ENCODE measurements around the gene ZKSCAN5. TPM values are rescaled to one million over a fixed set of nuclear protein-coding genes. Genes with fewer than 3 reads are reported as not detected.
A peak's percentile ranks its signal among the peaks of the same experiment; 100 is the strongest.
"Not testable (repeated sequence)": the region's sequence is repeated elsewhere in the genome, so short reads cannot be mapped to it uniquely, and the experiment has no call there.

ZKSCAN5 gene
- total RNA-seq, 2 experiments from 2014 or later = 12.0 to 12.2 TPM

GRCh38 chr7:99579956-99580777 lies 75.7 kb downstream of the ZKSCAN5 start:
- H3K27me3 Mint-ChIP-seq = peaks cover 2% of the 10 kb centered on the region
- H3K4me3 Mint-ChIP-seq = peak overlapping the region; percentile 76
- H3K4me1 Mint-ChIP-seq = peaks cover 20% of the 10 kb centered on the region
- no peaks in the 10 kb centered on the region for H3K9me3 Mint-ChIP-seq
- peaks cover 2% of the 10 kb centered on the region for H3K36me3 Mint-ChIP-seq (ENCODE audit: low read depth)
- DNase-seq = peak; percentile 34
- ChIA-PET CTCF (interaction anchor here (0.5 kb wide), 1 partner anchor 557 kb away, joined by 3 read pairs; no protein-coding TSS in a partner anchor), POLR2A (interaction anchor here (0.8 to 1.9 kb wide), 3 partner anchors 22 to 171 kb away, joined by 3 to 11 read pairs (median 4); partner anchors contain the start of genes BUD31, PDAP1, ZNF655 and ZSCAN25)
- H3K27ac Mint-ChIP-seq = no peak overlapping the region

DNA sequence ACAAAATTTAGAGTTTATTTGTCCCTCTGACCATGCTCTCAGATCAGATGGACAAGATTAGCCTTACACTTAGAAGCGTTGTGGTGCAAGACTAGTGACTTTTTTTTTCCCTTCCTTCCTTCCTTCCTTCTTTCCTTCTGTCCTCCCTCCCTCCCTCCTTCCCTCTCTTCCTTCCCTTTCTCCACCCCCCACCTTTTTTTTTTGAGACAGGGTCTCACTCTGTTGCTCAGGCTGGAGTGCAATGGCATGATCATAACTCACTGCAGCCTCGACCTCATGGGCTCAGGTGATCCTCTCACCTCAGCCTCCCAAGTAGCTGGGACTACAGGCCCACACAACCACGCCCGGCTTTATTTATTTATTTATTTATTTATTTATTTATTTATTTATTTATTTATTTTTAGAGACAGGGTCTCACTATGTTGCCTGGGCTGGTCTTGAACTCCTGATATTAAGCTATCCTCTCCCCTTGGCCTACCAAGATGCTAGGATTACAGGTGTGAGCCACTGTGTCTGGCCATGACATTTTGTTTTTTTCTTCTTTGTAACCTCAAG lies 76.4 kb downstream of the ZKSCAN5 start:
- ChIA-PET POLR2A (interaction anchor here (0.8 to 1.9 kb wide), 3 partner anchors 23 to 172 kb away, joined by 3 to 11 read pairs (median 4); partner anchors contain the start of genes BUD31, PDAP1, ZNF655 and ZSCAN25), CTCF (interaction anchor here (0.5 kb wide), 1 partner anchor 557 kb away, joined by 3 read pairs; no protein-coding TSS in a partner anchor)
- not testable (repeated sequence) for H3K27ac Mint-ChIP-seq; DNase-seq; H3K27me3 Mint-ChIP-seq; H3K9me3 Mint-ChIP-seq; H3K36me3 Mint-ChIP-seq (ENCODE audit: low read depth)
- H3K4me1 Mint-ChIP-seq = peaks cover 20% of the 10 kb centered on the region
- H3K4me3 Mint-ChIP-seq = peak overlapping the region; percentile 76

Other genes starting within 250 kb of the ZKSCAN5 start
- gene MYH16, start 231.8 kb upstream of the ZKSCAN5 start, total RNA-seq = not detected
- gene ARPC1A, start 178.8 kb upstream of the ZKSCAN5 start, total RNA-seq = 10 to 100 TPM; 63.8 to 68.9 TPM
- 100 to 1,000 TPM; 396 to 397 TPM for gene ARPC1B, start 129.9 kb upstream of the ZKSCAN5 start, total RNA-seq
- 100 to 1,000 TPM in 1 of 2 experiments, 10 to 100 TPM in 1; 93.8 to 103 TPM for gene PDAP1, start 96.1 kb upstream of the ZKSCAN5 start, total RNA-seq
- 100 to 1,000 TPM; 104 to 106 TPM for gene BUD31, start 95.7 kb upstream of the ZKSCAN5 start, total RNA-seq
- 1 to 10 TPM; 6.6 to 7.5 TPM for gene PTCD1, start 65.9 kb upstream of the ZKSCAN5 start, total RNA-seq
- 10 to 100 TPM; 64.1 to 66.2 TPM for gene CPSF4, start 65.7 kb upstream of the ZKSCAN5 start, total RNA-seq
- gene ATP5MF, start 38.5 kb upstream of the ZKSCAN5 start, total RNA-seq = 100 to 1,000 TPM; 354 to 390 TPM
- gene ZNF789, start 31.8 kb upstream of the ZKSCAN5 start, total RNA-seq = 10 to 100 TPM; 19.4 to 21.8 TPM
- gene ZNF394, start 4.4 kb upstream of the ZKSCAN5 start, total RNA-seq = 10 to 100 TPM; 64.4 to 65.3 TPM
- 1 to 10 TPM; 5.0 to 5.1 TPM for gene FAM200A, start 47.5 kb downstream of the ZKSCAN5 start, total RNA-seq
- 100 to 1,000 TPM; 102 to 103 TPM for gene ZNF655, start 54.0 kb downstream of the ZKSCAN5 start, total RNA-seq
- 1 to 10 TPM; 1.3 to 1.9 TPM for gene TMEM225B, start 93.6 kb downstream of the ZKSCAN5 start, total RNA-seq
- gene ZSCAN25, start 112.3 kb downstream of the ZKSCAN5 start, total RNA-seq = 10 to 100 TPM; 27.7 TPM
- not detected for gene CYP3A5, start 175.3 kb downstream of the ZKSCAN5 start, total RNA-seq
- gene CYP3A7, start 230.5 kb downstream of the ZKSCAN5 start, total RNA-seq = not detected